ENCODE data around the gene PSMB2. TPM values are rescaled to one million over a fixed set of nuclear protein-coding genes. Genes with fewer than 3 reads are reported as not detected.

The PSMB2 gene
- total RNA-seq, 1 donor from 2014 or later: 85.6 TPM

- H3K4me3 ChIP-seq (ENCODE audit: low read depth, low read length): no peak overlapping the region
- TF ChIP-seq CTCF (conservative IDR thresholded peaks at IDR 0.05; ENCODE audit: low read depth, low read length): no peak
- no peak for DNase-seq (ENCODE audit: low read depth)
Observed at GRCh38 chr1:35599411-35599810, 41.9 kb downstream of the PSMB2 start.

- DNase-seq (ENCODE audit: low read depth): no peak
- no peak overlapping the region for H3K4me3 ChIP-seq (ENCODE audit: low read depth, low read length)
- no peak for TF ChIP-seq CTCF (conservative IDR thresholded peaks at IDR 0.05; ENCODE audit: low read depth, low read length)
Observed at GRCh38 chr1:35598895-35599294, 42.4 kb downstream of the PSMB2 start.

- no peak overlapping the region for H3K4me3 ChIP-seq (ENCODE audit: low read depth, low read length)
- no peak for DNase-seq (ENCODE audit: low read depth)
- no peak for TF ChIP-seq CTCF (conservative IDR thresholded peaks at IDR 0.05; ENCODE audit: low read depth, low read length)
Observed at GRCh38 chr1:35597870-35598269, 43.5 kb downstream of the PSMB2 start.

GRCh38 chr1:35595684-35596083, 45.6 kb downstream of the PSMB2 start:
- H3K4me3 ChIP-seq (ENCODE audit: low read depth, low read length): no peak overlapping the region
- no peak for TF ChIP-seq CTCF (conservative IDR thresholded peaks at IDR 0.05; ENCODE audit: low read depth, low read length)
- no peak for DNase-seq (ENCODE audit: low read depth)

DNA sequence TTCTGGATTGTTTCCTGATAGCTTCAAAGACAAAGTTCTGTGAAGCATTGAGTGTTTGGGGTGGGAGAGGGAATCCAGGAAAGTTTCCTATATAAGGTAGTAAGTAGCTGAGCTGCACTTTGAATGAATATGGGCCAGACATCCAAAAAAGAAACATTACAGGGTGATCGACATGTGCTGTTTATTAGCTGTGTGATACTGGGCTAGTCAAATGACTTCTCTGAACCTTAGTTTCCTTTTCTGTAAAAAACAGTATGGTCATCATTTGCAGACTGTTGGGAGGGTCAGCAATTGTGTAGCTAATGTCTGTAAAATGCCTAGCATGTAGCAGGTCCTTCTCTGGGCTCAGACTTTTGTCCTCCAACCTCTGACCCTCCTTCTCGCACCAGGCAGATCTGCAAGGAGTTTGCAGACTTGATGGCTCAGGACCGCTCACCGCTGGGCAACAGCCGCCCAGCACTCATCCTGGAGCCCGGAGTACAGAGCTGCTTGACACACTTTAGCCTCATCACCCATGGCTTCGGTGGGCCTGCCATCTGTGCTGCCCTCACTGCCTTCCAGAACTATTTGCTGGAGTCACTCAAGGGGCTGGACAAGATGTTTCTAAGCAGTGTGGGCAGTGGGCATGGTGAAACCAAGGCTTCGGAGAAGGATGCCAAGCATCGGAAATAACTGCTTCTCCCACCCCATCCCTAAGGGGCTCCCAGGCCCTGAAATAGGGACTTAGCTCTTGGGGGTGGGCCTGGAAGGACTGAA, 47.1 kb downstream of the PSMB2 start:
- TF ChIP-seq CTCF (conservative IDR thresholded peaks at IDR 0.05; ENCODE audit: low read depth, low read length): no peak
- no peak overlapping the region for H3K4me3 ChIP-seq (ENCODE audit: low read depth, low read length)

DNA sequence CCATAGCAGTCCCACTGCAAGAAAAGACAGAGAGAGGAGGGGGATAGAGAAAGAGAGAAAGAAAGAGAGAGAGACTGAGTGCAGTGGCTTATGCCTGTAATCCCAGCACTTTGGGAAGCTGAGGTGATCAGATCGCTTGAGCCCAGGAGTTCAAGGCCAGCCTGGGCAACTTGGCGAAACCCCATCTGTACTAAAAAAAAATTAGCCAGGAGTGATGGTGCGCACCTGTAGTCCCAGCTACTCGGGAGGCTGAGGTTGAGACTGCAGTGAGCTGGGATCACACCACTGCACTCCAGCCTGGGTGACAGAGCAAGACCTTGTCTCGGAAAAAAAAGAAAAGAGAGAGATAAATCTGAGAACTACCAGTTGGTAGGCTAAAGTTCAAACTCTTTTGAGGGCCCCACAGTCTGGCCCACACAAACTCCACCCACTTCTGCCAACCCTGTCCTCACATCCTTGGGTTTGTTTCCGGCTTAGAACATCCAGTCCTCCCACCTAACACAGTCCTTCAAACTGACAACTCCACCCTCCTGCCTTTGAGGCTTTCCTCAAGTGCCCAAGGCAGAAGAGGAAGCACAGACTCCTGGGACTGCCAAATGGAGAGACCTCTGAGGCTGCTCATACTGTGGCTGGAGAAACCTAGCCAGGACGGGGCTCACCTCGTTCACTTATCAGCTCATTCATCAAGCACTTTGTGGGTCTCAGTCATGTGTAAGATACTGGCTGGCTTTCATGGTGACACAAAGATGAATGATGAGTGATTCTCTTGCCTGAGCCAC, 48.1 kb downstream of the PSMB2 start:
- DNase-seq (ENCODE audit: low read depth): no peak
- no peak overlapping the region for H3K4me3 ChIP-seq (ENCODE audit: low read depth, low read length)
- no peak for TF ChIP-seq CTCF (conservative IDR thresholded peaks at IDR 0.05; ENCODE audit: low read depth, low read length)

More for the DNA sequence above, 47.1 kb downstream of the PSMB2 start:
- no peak for DNase-seq (ENCODE audit: low read depth)

Data from epithelial cell of proximal tubule (primary cell).